RPMI7951 (cell line): ENCODE measurements around the gene NUP43. TPM values are rescaled to one million over a fixed set of nuclear protein-coding genes. Genes with fewer than 3 reads are reported as not detected.
"Not testable (repeated sequence)": the region's sequence is repeated elsewhere in the genome, so short reads cannot be mapped to it uniquely, and the experiment has no call there.

Source experiments
- DNase-seq: peaks from one replicate; pipeline ENCODE4 v3.0.0-alpha.2; 2012; ENCODE audit warnings: low read depth
- total RNA-seq: library from RNA; depleted of rRNA; stranded (reverse); fragments of >200 nt; shearing (Covaris generic); gene quantifications from 2 replicates; pipeline ENCODE4 v1.2.3, GENCODE V29; 2014; rRNA removed

Gene NUP43
- total RNA-seq, 1 experiment from 2014 or later = 45.7 TPM

GRCh38 chr6:149694921-149695320 lies 51.4 kb downstream of the NUP43 start:
- DNase-seq = no peak

DNA sequence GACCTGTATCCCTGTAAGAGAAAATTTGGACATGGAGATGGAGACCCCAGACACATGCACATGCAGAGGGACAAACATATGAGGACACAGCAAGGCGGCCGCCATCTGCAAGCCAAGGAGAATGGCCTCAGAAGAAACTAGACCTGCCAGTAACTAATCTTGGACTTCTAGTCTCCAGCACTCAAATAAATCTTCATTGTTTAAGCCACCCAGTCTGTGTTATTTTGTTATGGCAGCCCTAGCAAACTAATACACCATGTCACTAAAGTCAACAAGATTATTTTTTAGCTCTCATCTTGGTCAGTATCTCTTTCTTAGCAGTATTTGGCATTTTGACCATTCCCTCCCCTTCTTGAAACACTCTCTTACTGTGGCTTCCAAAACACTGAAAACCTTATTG lies 55.1 kb downstream of the NUP43 start:
- no peak for DNase-seq

DNA sequence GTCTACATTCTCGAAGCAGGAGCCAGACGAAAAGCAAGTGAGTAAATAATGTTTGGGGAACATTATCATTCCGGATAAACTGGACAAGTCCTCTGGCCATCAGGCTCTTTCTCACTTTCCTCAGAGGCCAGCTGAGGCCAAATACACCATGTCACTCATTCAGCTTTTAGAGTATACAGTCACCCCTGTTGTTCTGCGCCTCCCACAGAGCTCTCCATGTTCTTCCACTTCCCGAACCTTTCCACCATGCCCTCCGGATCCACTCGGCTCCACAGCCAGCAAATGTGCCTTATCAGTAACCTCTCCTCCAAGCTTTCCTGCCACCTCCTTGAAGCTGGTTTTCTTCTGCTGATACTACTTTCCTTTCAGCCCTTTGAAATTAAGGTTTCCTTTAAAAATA lies 60.1 kb downstream of the NUP43 start:
- no peak for DNase-seq

DNA sequence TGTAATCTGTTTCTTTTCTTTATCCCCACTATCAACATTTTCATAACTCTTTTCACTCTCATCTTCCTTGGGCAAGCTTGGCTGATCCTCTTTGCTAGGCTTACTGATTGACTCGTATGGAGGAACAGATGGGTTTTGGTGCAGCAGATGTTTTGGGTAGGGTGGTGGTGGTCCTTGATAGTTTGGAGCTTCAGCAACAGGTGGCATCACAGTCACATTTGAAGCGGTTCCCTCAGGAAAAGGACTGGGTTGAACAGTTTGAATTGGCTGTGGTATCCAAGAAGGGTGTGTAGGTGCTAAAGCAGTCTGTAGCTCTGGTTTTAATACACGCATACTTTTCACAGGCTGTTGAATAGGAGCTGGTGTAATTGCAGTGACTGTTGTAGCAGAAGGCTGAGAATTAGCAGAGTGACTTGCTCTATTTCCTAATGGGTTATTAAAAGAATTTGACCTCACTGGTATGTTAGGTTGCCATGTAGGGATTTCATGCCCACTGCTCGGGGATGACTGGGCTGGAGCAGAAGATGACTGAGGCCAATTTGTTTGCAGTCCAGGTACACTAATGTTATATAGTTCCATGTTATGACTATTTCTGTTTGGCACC lies 63.0 kb downstream of the NUP43 start:
- DNase-seq = no peak

- not testable (repeated sequence) for DNase-seq
Observed at GRCh38 chr6:149681845-149682244, 64.5 kb downstream of the NUP43 start.

DNA sequence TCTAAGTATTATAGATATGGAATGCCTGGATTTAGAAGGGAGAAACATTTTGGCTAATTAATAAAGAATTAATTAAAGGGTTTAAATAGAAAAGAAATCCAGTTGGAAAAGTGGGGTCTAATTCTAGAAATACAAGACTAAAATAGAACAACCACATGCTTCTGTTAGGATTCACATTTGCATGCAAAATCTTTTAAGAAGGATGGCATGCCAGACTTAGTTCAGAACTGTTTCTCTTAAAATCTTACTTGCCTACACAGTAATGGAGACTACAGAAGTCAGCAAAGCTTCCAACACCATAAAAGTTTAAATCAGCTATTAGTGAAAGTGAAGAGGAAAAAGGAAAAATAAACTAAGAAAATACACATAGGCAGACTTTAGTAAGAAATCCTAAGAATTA lies 65.1 kb downstream of the NUP43 start:
- no peak for DNase-seq

DNA sequence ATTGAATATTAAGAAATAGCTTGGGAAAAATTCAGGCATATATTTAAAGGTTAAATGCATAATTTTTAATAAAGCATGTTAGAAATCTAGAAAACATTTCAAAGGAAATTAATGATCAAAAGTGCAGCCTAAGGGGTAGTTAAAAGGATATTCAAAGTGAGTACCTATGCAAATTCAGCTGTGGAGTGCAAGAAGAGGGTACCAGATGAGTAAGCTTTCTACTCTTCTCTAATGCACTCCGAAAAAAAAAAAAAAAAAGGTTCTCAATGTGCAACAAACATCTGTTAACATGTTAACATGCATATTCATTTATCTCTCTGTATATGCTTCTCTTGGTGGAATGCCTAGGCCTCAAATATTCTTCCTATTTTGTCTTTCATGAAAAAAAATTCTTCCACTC lies 65.8 kb downstream of the NUP43 start:
- no peak for DNase-seq

Other genes with a start within 250 kb of the NUP43 start
- gene PPIL4, start 200.5 kb downstream of the NUP43 start, total RNA-seq = 34.9 and 48.9 TPM in 2 replicates
- gene GINM1, start 180.2 kb downstream of the NUP43 start, total RNA-seq = 47.0 and 49.6 TPM in 2 replicates
- 39.9 and 43.1 TPM in 2 replicates for gene KATNA1, start 97.8 kb downstream of the NUP43 start, total RNA-seq
- gene LATS1, start 28.4 kb downstream of the NUP43 start, total RNA-seq = 18.8 and 23.1 TPM in 2 replicates
- 215 and 312 TPM in 2 replicates for gene PCMT1, start 3.2 kb upstream of the NUP43 start, total RNA-seq
- gene LRP11, start 117.8 kb upstream of the NUP43 start, total RNA-seq = 67.0 and 67.4 TPM in 2 replicates
- 1.6 and 2.0 TPM in 2 replicates for gene RAET1E, start 151.6 kb upstream of the NUP43 start, total RNA-seq
- 9.9 and 13.4 TPM in 2 replicates for gene RAET1G, start 176.6 kb upstream of the NUP43 start, total RNA-seq
- 21.8 and 21.9 TPM in 2 replicates for gene ULBP2, start 195.5 kb upstream of the NUP43 start, total RNA-seq
- gene ULBP1, start 217.4 kb upstream of the NUP43 start, total RNA-seq = 0.20 and 0.36 TPM in 2 replicates